ENCODE measurements around the gene ROBO2.

The ROBO2 gene

DNA sequence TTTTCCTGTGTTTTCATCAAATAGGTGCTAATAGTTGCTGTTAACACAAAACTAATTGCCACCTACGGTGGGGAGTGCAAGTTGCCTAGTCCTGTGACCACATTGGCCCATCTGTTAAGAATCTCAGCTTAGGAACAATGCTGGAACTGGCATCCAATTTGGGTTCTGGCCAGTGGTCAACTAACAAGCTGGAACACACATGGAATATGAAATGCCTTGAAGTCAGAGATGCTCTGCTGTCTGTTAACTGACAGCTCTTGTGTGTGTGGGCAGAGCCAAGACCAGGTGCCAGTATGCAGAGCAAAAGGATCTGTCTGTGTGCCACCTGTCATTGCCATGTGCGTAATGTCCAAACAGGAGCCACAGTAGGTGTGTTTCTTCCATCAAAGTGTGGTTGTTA lies 460.8 kb downstream of the ROBO2 start:
- DNase-seq (ENCODE audit: low spot score) = no peak

DNA sequence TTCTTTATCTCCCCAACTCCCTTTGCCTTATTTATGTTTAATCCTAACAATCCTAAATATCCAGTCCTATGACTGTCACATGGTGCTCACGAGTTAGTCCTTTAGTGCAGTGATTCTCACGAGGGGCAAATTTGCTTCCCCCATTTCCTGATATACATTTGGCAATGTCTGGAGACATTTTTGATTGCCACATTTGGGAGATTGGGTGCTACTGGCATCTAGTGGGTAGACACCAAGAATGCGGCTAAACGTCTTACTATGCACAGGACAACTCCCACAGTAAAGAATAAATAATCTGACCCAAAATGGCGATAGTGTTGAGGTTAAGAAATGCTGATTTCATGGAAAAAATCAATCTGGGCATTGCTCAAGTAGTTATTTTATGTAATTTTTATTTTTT lies 466.5 kb downstream of the ROBO2 start:
- DNase-seq (ENCODE audit: low spot score) = no peak

DNA sequence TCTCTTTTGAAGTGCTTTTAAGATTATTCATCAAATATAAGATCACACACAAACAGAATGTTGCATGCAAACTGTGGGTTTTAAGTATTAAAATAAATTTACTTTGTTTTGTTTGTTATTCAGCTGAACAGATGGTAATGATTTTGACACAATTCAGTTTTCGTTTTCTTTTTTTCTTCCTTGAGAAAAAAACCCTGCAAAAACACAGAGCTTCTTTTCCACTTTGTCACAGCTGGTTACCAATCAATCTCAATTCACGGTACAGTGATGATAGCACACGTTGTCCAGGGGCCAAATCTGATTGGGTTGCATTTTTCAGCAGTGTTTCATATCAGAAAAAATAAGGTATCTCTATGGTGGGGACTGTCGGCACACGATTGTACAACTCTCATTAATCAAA lies 473.6 kb downstream of the ROBO2 start:
- DNase-seq (ENCODE audit: low spot score) = no peak

DNA sequence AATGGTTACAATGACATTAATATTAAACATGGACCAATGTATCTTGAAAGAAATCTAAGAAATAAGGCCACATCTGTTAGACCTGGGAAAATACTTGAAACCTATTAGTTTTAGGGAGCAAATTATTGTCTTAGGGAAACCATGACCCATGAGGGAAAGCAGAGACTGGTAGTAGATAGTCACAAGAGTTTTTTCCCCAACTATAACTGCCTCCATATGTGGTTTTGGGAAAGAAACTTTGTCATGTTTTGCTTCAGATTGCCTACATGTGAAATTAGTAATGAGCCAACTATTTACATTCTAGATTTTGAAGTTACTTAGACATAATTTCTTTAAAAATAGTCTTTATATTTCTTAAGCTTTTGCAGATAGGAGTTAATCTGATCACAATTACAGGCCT lies 474.9 kb downstream of the ROBO2 start:
- DNase-seq (ENCODE audit: low spot score) = no peak

DNA sequence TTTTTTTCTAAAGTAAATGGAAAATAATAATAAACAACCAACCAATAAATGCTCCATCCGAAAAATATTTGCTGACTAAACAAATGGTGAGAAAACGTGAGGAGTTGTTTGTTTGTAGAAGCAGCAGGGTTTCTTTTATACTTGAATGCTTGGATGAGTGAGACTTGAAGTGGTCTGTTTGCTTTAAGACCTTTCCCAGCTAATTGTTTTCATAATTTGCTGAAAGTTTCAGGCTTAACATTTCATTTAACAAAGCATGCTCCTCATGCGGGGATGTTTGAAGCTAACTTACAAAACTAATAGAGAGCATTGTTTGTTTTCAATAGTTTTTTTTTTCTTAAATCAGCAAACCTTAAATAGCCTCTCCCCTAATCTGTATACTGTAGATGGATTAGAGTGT lies 484.6 kb downstream of the ROBO2 start:
- no peak for DNase-seq (ENCODE audit: low spot score)

DNA sequence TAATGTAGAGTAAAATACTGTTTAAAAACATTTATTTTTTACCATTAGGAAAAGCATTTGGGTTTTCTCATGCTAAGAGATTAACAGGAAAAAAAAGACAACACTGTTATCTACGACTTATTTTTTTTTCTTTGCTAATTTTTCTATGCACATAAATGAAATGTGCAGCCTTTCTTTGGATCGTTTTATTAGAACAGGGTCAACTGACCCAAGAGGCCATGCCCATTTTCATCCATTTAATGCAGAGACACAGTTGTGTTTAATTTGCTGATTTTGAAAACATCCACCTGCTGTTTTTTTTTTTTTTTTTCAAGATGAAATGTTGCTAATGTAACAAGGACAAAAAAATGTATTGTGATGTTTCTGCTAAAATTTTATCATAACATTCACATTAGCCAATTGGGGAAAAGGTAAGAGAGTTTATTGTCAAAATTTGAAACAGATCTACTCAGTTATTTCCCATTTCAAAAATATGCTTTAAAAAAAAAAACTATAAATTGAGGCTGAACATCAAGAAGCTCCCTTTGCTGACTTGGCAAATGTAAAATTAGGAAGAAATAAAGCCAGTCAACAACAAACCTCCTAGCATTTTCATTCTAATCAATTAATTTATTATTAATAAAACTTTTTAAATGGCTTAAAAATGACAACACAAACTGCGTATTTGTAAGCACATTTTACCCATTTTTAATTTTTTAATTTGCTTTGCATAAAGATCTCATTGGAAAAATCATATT lies 485.2 kb downstream of the ROBO2 start:
- DNase-seq (ENCODE audit: low spot score) = no peak

DNA sequence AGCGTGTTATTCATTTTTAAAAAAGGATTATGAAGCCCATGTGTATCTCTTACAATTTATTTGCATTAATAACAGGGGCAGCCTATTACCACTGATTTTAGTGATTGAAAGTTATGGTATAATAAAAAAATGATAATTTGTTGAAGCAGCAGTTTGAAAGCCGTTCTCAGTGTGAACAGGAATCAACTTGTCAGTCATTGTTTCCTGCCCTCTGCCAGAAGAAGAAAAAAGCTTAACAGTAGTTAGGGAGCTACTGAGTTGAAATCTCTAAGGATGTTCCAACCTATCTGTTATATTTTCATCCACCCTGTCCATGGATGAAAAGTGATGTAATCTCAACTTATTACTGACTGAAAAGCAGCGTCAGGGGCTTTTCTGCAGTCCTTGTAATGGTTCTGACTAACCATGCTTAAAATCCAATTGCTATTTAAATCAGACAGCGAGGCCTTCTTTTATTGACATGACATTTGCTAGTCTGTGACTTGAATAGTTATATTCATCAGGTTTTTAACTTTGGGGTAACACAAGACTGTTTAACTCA lies 486.7 kb downstream of the ROBO2 start:
- DNase-seq (ENCODE audit: low spot score) = no peak

DNA sequence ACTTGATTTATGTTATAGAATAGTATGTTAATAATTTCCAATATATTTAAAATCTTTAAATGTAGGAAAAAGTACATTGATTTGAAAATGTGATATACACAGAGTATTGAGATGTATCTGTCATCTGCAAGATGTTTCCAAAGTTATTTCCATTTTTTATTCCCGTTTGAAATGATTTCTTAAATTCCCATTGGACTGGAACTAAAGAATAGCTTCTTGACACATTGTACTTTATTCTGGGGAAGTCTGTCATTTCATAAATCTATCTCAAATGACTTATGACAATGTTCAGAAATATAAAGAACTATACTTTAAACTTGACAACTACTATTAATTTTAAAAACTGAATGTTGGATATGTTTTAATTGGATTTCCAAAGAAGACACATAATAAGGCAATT lies 489.6 kb downstream of the ROBO2 start:
- DNase-seq (ENCODE audit: low spot score) = no peak

DNA sequence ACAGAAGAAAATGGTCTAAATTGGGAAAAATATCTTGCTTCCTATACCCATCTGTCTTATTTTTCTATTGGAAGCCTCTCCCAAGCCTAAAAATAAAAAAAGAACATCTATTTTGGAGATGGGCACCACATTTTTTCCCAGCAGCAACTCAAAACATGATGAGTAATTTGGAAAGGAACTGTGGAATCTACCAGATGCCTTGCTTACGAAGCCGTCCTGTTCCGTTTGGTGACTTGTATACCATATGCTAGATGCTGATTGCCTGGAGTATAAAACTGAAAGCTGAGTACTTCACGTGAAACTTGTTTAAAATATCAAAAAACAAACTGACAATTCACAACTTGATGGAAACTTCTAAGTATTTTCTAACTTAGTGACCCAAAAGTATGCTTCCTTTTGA lies 491.0 kb downstream of the ROBO2 start:
- DNase-seq (ENCODE audit: low spot score) = no peak

DNA sequence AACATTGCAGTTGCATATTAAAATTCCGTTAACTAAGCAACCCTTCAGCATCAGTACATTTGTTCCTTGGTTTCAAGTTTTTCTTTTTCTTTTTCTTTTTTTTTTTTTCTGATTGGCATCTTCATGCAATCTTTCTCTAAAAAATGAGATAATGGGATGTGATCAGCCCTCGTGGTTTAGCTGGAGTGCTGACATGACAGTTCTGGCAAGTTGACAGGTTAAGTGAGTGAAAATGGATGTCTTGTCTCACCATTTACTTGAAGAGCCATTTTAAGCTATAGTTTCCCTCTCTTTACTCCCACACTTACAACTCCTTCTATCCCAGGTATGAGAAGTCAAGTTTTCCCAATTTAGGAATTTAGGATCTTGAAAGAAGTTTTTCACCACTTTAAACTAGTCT lies 495.2 kb downstream of the ROBO2 start:
- no peak for DNase-seq (ENCODE audit: low spot score)

DNA sequence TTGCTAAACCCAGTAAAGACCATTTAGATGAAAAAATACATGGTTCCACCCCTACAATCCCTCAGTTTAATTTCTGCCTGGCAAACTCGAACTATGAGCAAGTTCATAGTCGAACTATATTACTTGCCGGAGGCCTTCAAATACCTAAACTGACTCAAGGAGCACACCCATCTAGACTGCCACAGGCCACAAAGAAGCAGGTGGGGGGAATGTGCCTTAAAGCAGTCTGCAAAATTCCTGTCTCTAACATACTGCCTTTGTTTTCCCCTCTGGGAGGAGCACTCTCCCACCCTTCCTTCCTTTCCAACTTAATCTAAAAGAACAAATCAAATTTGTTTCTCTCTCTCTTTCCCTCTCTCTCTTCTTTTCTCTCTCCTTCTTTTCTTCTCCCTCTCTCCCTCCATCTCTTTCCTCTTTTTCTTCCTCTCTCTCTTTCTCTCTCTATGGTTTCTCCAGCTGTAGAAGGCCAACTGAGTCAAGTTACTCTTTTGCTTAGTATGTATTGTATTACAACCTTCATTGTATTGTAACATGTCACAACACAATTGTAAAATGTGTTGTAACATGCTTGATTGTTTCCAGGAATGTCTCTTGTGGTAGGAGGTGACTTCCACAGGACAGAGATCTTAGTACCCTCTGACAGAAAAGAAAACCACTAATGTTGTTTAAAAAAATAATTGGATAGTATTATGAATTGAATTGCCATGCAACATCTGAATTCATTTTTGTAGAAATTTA lies 496.3 kb downstream of the ROBO2 start:
- DNase-seq (ENCODE audit: low spot score) = no peak

DNA sequence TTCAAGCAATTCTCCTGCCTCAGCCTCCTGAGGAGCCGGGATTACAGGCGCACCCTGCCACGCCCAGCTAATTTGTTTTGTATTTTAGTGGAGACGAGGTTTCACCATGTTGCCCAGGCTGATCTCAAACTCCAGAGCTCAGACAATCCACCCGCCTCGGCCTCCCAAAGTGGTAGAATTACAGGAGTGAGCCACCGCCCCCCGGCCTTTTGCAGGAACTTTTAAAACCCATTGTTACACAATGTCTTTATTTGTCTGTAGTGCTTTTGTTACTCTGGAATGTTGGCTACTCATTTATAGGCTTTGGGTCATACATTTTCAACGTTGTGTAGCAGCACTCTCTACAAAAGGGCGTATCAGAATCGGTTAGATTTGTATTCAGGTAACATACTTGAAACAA lies 499.1 kb downstream of the ROBO2 start:
- DNase-seq (ENCODE audit: low spot score) = no peak

DNA sequence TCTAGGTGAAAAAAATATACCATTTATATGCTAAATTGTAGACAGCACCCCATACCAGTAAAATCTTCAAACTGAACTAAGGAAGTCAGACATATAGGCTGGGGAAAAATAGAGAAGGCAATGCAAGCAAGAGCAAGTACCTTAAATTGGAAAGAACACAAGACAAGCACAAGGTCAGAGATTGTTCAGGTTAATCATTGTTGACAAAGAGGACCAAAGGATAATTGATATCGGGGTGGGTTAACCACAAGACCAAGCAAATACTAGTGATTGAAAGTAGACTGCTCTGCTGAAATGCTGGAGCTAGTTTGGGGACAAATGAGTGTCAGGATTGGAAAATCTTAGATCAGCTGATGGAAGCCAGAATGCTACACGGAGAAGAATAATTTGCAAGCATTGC lies 499.8 kb downstream of the ROBO2 start:
- no peak for DNase-seq (ENCODE audit: low spot score)

DNA sequence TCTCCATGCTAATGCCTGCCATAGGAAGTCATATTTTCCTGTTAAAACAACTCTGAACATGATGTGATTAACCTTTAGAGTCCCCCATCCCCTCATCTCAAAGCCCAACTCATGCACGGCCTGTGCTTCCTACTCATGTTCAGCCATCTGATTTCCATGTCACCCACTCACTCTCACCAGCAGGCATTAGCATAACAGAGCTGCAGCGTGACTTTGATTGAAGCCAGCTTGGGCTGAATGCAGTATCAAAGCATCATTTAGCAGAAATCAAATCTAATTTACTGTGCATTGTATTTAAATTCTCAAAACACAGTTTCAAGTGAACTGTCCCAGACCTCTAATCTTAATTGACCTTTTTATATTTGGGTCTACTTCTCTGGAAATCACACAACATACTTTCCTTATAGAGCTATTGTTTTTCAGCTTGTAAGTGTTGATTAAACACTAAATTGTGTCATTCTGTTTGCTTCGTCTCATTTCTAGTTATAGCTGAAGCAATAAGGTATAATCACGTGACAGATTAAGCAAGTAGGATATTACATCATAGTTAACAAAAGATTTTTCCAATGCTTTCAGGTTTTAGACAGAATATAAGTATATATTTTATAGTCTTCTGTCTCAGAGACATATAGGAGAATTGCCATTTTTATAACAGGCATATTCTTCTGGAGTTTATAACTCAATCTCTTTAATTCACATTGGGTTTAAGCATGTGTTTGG lies 501.5 kb downstream of the ROBO2 start:
- DNase-seq (ENCODE audit: low spot score) = no peak

DNA sequence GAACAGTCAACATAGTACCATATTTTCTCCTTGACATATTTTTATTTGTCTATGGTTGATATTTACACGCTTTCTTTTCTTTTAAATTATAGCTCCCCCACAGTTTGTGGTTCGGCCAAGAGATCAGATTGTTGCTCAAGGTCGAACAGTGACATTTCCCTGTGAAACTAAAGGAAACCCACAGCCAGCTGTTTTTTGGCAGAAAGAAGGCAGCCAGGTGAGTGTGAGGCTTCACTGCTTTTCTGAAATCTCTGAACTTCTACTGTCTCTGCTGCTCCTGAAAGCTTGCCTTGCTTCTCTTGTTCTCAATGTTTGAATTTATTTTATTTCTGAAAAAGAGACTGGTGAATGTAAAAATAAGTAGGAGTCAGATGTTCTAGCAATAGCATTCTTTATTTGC lies 506.3 kb downstream of the ROBO2 start:
- DNase-seq (ENCODE audit: low spot score) = no peak

DNA sequence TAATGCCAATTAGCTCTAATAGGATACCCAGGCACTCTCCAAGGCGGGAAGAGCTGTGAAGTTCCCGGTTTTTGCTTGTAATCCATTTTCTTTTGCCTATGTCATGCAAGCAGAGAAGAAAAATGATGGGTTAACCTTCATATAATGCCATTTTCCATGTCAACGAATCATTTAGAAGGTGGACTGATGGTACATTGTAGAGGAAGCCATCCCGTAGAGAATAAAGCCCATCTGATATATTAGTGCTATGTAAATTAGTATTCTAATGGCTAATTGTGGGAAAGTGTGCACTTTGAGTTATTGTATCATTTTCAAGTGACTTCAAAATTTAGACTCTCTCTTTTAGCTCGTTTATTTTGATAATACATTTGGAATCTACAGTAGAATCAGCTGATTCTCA lies 509.1 kb downstream of the ROBO2 start:
- no peak for DNase-seq (ENCODE audit: low spot score)

DNA sequence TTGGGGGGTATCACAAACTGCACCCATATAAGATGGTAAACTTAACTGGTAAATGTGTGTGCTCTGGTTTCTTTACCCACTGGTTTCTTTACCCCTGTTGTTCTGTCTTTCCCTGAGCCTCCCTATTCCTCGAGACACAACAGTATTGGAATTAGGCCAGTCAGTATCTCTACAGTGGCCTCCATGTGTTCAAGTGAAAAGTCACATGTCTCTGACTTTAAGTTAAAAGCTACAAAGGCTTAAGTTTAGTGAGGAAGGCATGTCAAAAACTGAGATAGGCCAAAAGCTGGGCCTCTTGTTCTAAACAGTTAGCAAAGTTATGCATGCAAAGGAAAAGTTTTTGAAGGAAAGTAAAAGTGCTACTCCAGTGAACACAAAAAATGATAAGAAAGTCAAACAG lies 513.3 kb downstream of the ROBO2 start:
- DNase-seq (ENCODE audit: low spot score) = no peak

DNA sequence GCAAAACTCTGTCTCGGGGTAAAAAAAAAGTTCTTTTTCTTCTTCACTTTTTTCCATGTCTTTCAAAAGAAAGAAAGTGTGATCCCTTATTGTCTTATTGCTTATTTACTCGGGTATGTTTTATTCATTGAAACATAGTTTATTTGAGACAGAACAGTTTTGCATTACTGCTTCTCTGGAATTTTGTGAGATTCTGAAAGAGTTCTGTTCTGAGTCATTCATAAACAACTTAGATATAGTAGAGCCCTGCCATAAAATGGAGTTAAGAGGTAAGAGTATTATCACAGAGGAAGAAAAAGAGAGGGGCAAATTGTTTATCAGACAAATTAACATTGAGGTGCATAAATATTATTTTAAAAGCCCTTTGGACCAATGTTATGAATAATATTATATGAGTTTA lies 522.2 kb downstream of the ROBO2 start:
- no peak for DNase-seq (ENCODE audit: low spot score)

DNA sequence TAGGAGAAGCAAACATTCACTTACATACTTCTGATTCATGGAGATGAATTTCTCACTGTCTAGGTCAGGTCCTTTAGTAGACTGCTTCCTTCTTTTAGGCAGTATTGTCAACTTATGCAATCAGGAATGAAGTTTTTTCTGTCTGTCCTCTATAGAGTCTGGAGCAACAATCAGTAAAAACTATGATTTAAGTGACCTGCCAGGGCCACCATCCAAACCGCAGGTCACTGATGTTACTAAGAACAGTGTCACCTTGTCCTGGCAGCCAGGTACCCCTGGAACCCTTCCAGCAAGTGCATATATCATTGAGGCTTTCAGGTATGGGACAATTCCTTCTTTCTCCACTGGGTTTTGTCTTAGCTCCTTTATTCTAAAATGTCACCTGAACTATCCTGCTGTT lies 523.1 kb downstream of the ROBO2 start:
- no peak for DNase-seq (ENCODE audit: low spot score)

DNA sequence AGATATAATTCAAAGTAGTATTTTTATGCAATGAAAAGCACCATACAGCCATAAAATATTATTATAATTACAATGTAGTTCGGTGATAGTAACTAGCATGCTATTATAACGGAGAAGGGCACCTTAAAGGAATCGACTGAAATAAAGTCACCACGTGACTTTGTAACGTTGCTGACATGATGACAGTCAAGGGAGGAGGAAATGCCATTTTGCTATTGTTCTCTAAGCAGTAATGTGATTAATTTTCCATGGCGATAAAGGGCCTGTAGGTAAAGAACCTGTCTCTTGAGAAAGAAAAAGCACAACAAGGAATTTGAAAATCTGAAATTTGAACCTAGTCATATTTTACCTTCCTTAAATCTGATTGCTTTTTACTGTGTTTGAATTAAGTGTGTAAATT lies 526.2 kb downstream of the ROBO2 start:
- no peak for DNase-seq (ENCODE audit: low spot score)

DNA sequence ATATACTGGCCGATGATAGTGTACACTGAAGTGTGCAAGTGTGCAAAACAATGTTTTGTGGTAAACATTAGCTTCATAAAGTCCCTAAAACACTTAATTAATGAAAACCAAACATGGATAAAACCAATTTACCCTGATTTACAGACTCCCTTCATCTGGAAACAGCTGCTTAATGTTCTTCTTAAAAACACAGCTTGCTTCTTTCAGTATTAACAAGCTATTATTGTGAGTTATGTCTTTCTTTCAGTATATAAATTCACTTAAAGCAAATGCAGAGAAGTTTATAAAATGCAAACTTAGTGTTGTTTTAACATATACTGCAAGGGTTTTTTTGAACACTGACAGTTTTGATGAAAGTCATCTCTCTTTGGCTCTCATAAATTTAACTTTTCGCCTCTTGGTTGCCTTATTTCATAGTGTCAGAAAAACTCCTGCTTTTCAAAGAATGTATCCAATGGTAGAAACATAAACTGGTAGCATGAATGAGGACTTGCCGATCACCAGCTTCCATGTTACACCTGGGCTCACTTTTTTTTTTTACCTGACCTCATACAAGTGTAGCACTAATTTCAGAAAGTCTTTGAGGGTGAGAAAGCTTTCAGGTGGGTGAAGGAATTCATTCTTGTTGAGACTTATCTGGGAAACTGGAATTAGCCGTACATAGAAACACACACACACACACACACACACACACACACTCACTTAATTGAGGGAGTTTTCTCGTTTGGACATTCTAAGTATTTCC lies 532.2 kb downstream of the ROBO2 start:
- no peak for DNase-seq (ENCODE audit: low spot score)

DNA sequence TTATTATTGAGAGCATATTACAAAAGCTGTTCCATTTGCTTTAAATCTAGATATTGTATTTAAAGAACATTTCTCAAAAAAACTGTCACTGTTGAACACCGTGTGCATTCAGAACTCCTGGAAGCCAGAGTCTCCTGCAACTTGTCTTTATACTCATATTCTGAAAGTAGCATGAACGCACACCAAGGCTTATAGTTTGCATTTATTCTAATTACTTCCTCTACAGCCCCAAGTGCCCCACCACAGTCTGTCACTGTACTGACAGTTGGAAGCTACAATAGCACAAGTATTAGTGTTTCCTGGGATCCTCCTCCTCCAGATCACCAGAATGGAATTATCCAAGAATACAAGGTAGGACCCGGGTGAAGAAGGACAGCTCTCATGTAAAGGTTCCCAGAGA lies 537.4 kb downstream of the ROBO2 start:
- no peak for DNase-seq (ENCODE audit: low spot score)

Data from kidney capillary endothelial cell (primary cell).